DOHH2 (cell line): ENCODE results near the gene ADAMTS2.

Experiments used
- CTCF ChIP-seq: fragments of 200-600 bp; sonication (generic); IDR thresholded peaks from one replicate; pipeline ENCODE4 v1.5.1; 2014; ENCODE audit warnings: antibody characterized with exemption, mild to moderate bottlenecking, low read depth, low read length; ENCODE audit not compliant: poor library complexity, severe bottlenecking
- EZH2phosphoT487 ChIP-seq: fragments of 200-600 bp; sonication (generic); IDR thresholded peaks from 2 replicates; pipeline ENCODE4 v1.6.1; 2017; ENCODE audit warnings: borderline replicate concordance, mild to moderate bottlenecking, antibody characterized with exemption, low read length, moderate library complexity, mixed read lengths

- no peak for TF ChIP-seq EZH2phosphoT487
- no peak for TF ChIP-seq CTCF
These were observed 51.0 kb downstream of the ADAMTS2 start for GRCh38 chr5:179294131-179294780.
